ENCODE data around the gene TMEM134.

TMEM134 gene

DNA sequence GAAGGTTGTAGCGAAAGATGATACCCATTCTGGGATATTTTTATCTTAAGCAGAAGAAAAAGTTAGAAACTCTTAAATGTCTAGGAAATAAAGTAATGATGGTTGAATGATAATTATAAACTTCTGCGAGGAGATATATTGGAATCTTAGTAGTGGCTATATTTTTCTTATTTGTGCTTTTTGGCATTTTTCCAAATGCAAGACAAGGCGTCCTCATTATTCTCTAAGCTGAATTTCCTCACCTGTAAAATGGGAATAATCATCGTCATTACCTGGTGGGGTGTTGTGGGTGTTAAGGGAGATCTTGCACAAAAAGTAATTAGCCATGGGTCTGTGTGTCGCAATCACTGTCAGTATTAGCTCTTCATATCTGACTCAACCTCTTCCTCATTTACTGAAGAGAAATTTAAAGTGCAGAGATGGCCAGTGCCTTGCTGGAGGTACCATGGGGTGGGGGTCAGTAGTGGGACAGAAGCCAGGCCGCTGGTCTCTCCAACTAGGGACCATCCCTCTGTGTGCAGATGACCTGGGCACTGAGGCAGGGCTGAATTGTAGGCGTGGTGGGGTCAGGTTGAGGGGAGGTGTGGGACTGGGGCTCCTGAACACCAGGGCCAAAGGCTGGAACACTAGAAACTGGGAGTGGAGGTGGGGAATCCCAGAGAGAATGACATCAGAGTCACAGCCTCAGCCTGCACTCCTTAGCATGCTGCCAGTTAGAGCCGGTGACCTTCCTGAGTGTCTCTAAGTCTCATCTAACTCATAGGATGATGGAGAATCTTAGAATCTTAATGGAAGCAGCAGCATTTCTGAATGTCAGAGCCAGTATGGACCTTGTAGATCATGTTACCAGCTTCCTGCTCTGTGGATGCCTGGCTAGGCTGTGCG, 32.0 kb upstream of the TMEM134 start:
- DNase-seq (ENCODE audit: low read depth), result no peak

DNA sequence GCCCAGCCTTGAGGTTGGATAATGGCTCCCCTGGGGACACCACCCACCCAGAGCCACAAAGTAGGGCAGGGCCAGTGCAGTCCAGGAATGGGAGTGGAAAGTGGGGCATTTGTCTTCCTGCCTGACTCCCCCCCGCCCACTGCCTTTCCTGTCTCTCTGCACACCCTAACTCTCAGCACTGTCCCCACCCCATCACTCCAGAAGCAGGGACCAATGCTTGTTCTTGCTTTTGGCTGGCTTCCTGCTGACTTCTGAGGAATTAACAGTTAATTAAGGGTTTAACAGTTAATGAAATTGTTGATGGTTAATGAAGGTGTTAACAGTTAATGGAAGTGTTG, 31.4 kb upstream of the TMEM134 start:
- no peak for DNase-seq (ENCODE audit: low read depth)

DNA sequence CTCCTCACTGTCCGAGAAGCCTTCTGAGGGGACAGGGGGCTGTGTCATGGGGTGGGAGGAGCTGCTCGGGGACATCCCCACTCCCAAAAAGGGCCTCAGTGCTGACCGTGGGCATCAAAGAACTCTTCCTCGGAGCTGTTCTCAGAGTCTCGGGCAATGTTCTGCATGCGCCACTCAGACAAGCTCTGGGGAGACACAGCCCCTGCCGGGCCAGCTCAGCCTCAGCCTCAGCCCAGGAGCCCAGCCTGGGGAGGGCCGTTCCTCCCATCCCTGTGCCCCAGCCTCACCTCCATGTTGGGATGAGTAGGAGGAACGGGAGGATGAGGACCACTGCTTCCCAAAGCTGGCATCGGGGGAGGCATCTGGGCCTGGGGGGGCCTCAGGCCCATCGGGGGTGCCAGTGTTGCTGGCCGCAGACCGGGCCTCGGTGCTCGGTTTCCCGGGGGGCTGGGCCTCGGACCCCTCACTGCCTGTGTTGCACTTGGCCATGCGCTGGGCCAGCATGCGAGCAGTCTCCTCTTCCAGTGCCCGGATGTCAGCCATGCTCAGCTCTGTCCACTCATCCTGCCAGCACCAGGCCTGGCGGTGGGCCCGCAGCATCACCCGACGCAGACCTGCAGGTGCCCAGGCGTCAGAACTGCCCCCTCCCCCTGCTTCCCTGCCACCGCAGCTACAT, 30.9 kb upstream of the TMEM134 start:
- no peak for DNase-seq (ENCODE audit: low read depth)

GRCh38 chr11:67498544-67498972, 29.5 kb upstream of the TMEM134 start:
- no peak for DNase-seq (ENCODE audit: low read depth)

- DNase-seq (ENCODE audit: low read depth), result no peak
These were observed 28.7 kb upstream of the TMEM134 start for GRCh38 chr11:67497656-67498291.

DNA sequence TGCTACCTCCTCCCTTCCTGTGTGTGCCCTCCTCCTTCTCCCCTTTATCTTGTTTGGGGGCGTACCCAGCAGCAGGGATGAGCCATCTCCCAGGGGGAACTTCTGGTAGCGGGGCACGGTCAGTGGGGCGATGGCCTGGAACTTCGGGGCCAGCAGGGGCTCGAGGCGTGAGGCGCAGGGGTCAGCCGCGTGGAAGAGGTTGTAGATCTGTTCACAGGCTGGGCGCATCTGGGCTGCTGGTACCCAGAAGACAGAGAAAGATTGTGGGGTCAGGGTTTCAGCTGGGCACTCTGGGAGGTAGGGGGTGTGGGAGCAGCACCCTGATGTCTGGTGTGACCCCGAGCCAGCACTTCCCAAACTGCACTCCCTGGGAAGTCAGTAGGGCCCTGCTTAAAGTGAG, 27.1 kb upstream of the TMEM134 start:
- no peak for DNase-seq (ENCODE audit: low read depth)

DNA sequence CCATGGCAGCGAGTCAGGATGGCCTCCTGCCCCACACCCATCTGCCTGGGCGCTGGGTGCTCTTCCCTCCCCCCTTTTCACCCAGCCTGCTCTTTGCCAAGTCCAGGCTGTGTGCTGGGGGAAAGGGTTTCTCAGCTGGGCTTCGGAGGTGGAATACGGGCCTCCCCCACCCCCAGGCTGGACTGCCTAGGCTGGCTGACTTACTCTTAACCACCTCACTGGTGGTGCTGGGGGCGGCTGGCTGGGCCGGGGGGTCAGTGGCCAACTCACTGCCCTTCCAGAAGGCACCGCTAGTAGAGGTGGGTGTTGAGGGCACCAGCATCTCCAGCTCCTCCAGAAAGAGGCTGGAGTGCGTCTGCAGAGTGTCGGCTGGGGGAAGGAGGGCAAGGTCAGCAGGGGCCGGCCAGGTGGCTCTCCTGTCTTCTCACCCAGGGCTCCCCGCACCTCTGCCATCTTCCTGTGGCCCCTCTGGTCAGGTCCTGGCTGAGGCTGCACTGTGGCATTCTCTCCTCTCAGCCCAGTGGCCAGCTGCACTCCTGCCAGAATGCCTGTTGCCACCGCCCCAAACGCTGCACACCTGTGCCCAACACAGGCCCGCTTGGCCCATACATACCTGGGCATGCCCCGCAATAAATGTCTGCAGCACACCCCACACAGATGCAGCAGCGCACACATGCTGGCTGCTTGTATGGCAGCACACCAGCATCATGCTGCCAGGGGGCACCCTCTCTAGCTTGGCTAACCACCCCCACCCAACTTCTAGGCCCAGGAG, 26.4 kb upstream of the TMEM134 start:
- no peak for DNase-seq (ENCODE audit: low read depth)

- no peak for DNase-seq (ENCODE audit: low read depth)
These were observed 25.6 kb upstream of the TMEM134 start for GRCh38 chr11:67494371-67495233.

GRCh38 chr11:67493548-67494370, 24.7 kb upstream of the TMEM134 start:
- DNase-seq (ENCODE audit: low read depth), result no peak

DNA sequence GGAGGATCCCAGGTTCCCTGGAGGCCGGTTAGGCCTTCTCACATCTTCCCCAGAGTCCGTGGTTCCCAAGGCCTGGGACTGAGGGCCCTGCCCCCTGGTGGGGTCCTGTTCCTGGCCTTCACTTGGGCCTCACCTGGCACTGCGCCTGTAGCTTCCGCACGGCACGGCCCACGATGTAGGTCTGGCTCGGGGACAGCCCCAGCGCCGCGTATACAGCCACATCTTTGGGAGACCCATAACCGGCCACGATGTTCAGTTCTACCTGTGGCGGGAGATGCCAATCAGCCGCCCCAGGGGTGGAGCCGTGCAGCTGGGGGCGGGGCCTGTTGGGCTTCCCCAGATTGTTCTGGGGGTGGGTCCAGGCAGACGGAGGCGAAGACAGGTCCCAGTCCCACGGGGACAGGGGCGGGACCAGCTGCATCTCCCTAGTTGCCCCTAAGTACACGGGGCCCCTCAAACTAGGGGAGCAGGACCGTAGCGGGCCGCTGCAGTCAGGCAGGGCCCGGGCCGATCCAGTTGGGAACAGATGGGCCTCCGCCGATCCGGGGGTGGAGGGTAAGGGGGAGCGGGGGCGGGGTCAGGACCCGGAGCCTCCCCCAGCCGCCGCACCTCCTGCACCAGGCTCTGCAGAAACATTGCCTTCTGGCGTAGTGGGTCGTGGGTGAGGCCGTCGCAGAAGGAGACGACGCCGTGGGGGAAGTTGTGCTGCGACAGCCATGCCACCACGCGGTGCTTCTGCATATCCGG, 23.9 kb upstream of the TMEM134 start:
- DNase-seq (ENCODE audit: low read depth), result no peak

DNA sequence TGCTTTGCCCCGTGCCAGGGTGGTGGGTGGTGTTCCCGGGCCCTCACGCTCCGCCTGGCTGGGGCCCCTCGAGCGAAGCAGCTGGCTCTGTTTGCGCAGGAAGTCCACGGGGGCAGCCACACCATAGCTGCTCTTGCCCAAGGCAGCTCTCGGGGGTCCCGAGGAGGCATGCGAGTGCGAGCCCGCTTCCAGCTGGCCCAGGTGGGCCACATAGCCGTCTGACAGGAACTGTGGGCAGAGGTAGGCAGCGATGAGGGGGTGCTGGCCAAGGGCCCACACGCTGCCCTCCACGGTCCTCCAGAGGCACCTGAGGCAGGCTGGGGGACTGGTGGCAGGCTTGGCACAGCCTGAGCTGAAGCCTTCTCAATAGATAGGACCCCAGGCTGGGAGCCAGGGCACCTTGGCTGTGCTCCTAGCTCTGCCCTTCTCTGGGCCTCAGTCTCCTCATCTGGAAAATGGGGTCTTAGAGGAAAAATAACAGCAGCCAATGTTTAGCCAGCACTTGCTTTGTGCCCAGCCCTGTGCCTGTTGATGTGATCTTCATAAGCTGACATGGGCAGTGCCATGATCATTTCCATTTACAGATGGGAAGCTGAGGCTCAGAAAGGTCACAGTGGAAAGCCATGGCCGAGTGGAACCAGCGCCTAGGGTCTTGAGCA, 23.1 kb upstream of the TMEM134 start:
- DNase-seq (ENCODE audit: low read depth), result no peak

GRCh38 chr11:67491276-67492068, 22.4 kb upstream of the TMEM134 start:
- no peak for DNase-seq (ENCODE audit: low read depth)

- DNase-seq (ENCODE audit: low read depth), result no peak
These were observed 21.6 kb upstream of the TMEM134 start for GRCh38 chr11:67490727-67491065.

DNA sequence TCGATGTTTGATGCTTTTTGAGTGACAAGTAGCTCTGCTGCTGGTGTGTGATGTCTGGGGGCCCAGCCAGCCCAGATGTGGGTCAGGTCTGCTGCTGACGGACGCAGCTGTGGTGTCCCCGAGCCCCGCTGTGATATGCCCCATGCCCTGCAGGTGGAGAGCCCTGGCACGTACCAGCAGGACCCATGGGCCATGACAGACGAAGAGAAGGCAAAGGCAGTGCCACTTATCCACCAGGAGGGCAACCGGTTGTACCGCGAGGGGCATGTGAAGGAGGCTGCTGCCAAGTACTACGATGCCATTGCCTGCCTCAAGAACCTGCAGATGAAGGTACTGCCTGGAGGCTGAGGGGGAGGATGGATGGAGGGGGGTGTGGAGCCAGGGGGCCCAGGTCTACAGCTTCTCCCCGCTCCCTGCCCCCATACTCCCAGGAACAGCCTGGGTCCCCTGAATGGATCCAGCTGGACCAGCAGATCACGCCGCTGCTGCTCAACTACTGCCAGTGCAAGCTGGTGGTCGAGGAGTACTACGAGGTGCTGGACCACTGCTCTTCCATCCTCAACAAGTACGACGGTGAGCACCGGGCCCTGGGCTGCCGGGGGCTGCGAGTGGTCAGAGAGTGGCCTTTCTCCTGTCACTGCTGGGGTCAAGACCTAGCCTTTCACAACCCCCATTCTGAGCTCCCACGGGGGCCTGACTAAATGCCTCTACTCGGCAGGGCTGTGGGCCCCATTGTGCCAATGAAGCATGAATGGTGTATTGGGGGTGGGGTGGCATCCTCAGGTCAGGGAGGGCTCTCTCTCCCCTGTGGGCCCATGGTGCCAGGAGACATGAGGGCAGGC, 21.1 kb upstream of the TMEM134 start:
- DNase-seq (ENCODE audit: low read depth), result no peak

- DNase-seq (ENCODE audit: low read depth), result no peak
These were observed 20.3 kb upstream of the TMEM134 start for GRCh38 chr11:67489203-67489884.

DNA sequence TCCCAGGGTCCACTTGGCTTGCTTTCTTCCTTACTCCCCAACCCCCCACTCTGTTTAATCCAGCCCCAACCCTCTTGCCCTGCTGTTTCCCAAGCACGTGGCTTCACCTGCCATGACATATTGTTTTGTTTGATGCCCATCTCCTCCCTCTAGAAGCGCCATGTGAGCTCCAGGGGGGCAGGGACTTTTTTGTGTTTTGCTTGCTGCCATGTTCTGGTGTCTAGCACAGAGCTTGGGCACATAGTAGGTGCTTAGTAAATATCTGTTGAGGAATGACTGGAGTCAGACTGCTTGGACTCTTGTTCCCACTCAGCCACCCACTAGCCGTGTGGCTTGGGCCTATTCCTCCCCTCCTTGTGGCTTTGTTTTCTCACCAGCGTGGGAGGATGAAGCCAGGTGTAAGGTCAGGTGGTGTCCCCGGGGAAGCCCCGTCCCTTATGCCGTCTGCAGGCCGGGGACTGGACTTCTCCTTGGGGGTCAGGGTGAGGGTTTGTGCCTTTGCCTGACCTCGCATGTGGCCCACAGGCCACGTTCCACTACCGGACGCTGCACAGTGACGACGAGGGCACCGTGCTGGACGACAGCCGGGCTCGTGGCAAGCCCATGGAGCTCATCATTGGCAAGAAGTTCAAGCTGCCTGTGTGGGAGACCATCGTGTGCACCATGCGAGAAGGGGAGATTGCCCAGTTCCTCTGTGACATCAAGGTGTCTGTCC, 17.6 kb upstream of the TMEM134 start:
- no peak for DNase-seq (ENCODE audit: low read depth)

All from GM04503 (cell line).